Activated naive CD4-positive, alpha-beta T cell treated with anti-CD3 and anti-CD28 coated beads, Interleukin-2, amount 10 ng/mL, durations not matched to agents 7 days and 5 days (primary cell): ENCODE results near the gene GPR152.
"Not testable (repeated sequence)": the region's sequence is repeated elsewhere in the genome, so short reads cannot be mapped to it uniquely, and the experiment has no call there.

ENCODE experiments used
- CTCF ChIA-PET: fragments of 350-600 bp; sonication (Branson Sonifier 250); formaldehyde crosslinking; loops from one replicate; lab custom pipeline; 2021; ENCODE audit warnings: antibody characterized with exemption; lab: Charles Lee
- DNase-seq: peaks from one replicate; pipeline ENCODE4 v3.0.0-alpha.2; 2020
- H3K27ac Mint-ChIP-seq: one replicate; pipeline ENCODE4 v1.8.0; 2021; ENCODE audit warnings: mild to moderate bottlenecking, moderate library complexity, mixed read lengths
- H3K27me3 Mint-ChIP-seq: one replicate; pipeline ENCODE4 v1.8.0; 2021; ENCODE audit warnings: mild to moderate bottlenecking, mixed read lengths
- H3K36me3 Mint-ChIP-seq: one replicate; pipeline ENCODE4 v1.8.0; 2021; ENCODE audit warnings: mixed read lengths
- H3K4me1 Mint-ChIP-seq: one replicate; pipeline ENCODE4 v1.8.0; 2021; ENCODE audit warnings: mixed read lengths
- H3K4me3 Mint-ChIP-seq: one replicate; pipeline ENCODE4 v1.8.0; 2021; ENCODE audit warnings: mild to moderate bottlenecking, moderate library complexity, mixed read lengths
- H3K9me3 Mint-ChIP-seq: one replicate; pipeline ENCODE4 v1.8.0; 2021; ENCODE audit warnings: mixed read lengths

GPR152 gene

DNA sequence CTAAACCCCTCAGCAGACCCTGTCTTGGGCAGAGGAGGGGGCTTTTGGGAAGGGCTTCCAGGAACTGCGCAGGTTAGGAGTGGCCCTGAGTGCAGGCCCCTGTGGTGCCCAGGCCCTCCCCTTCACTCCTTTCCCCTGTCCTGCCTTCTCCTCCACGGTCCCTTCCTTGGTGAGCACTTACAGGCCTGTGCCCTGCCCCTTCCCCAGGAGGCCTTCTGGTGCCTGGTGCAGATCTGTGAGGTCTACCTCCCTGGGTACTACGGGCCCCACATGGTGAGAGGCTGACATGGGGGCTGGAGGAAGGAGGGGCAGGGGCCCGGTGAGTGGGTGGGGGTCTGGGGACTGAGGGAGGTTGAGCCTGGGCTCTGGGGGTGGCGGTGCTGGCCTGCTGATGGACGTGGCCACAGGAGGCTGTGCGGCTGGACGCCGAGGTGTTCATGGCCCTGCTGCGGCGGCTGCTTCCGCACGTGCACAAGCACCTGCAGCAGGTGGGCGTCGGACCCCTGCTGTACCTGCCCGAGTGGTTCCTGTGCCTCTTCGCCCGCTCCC is 46.0 kb downstream of the GPR152 start:
- H3K9me3 Mint-ChIP-seq = no peaks in the 10 kb centered on the region
- peak overlapping the region; percentile 96 for H3K4me3 Mint-ChIP-seq
- H3K4me1 Mint-ChIP-seq = peaks cover 81% of the 10 kb centered on the region
- CTCF ChIA-PET = interaction anchor here (1.0 to 1.3 kb wide), 3 partner anchors 15 to 99 kb away, joined by 3 to 11 read pairs (median 3); partner anchors contain the start of genes PITPNM1, PTPRCAP and RAD9A
- no peak for DNase-seq
- no peaks in the 10 kb centered on the region for H3K27me3 Mint-ChIP-seq
- H3K27ac Mint-ChIP-seq = peak overlapping the region; percentile 94
- H3K36me3 Mint-ChIP-seq = peaks cover 61% of the 10 kb centered on the region

DNA sequence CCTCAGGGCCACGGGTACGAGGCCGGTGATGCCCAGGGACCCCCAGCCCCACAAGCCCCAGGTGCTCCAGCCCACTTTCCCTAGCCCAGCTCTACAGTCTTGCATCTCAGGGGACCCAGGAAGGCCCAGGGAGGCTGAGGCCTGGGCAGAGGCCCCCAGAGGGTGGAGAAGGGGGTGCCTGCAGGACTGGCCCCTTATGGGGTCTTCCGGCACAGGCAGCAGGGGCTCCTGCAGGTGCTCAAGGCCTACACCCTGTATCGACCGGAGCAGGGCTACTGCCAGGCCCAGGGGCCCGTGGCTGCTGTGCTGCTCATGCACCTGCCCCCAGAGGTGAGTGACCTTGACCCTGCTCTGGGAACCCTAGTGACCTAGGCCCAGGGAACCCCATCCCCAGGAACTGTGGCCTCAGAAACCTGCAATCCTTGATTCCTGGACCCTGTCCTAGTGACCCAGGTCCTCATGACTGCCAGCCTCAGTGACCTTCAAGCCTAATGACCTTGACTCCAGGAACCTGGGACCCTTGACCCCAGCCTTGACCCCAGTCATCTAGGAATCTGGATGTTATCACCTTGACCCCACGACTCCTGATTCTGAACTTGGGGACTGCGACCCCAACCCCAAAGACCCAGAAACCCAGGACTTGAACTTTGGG is 46.7 kb downstream of the GPR152 start:
- no peak for DNase-seq
- CTCF ChIA-PET = no interaction called here
- Mint-ChIP-seq H3K9me3 (no peaks in the 10 kb centered on the region), H3K36me3 (peaks cover 61% of the 10 kb centered on the region), H3K4me1 (peaks cover 74% of the 10 kb centered on the region), H3K4me3 (peak overlapping the region; percentile 96), H3K27me3 (no peaks in the 10 kb centered on the region), H3K27ac (peak overlapping the region; percentile 98)

DNA sequence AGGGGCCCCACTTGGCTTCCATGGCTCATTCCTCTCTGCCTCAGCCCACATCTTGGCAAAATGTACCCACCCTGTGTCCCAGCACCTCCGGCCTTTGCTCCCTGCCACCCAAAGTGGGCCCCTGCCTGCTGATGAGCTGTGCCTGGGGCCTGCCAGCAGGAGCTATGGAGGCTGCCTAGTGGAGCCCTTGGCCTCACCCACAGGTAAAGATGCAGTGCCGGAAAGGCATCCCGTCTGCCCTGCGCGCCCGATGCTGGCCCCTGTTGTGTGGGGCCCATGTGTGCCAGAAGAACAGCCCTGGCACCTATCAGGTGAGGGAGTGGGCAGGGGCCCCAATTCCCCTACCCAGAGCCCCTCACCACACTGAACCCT is 47.3 kb downstream of the GPR152 start:
- no peak for DNase-seq
- H3K9me3 Mint-ChIP-seq = no peaks in the 10 kb centered on the region
- peaks cover 64% of the 10 kb centered on the region for H3K36me3 Mint-ChIP-seq
- no peaks in the 10 kb centered on the region for H3K27me3 Mint-ChIP-seq
- CTCF ChIA-PET = interaction anchor here (1.1 to 2.1 kb wide), 2 partner anchors 8 to 31 kb away, joined by 3 to 5 read pairs; no protein-coding TSS in a partner anchor
- H3K4me3 Mint-ChIP-seq = peak overlapping the region; percentile 96
- peaks cover 73% of the 10 kb centered on the region for H3K4me1 Mint-ChIP-seq
- peak overlapping the region; percentile 98 for H3K27ac Mint-ChIP-seq

DNA sequence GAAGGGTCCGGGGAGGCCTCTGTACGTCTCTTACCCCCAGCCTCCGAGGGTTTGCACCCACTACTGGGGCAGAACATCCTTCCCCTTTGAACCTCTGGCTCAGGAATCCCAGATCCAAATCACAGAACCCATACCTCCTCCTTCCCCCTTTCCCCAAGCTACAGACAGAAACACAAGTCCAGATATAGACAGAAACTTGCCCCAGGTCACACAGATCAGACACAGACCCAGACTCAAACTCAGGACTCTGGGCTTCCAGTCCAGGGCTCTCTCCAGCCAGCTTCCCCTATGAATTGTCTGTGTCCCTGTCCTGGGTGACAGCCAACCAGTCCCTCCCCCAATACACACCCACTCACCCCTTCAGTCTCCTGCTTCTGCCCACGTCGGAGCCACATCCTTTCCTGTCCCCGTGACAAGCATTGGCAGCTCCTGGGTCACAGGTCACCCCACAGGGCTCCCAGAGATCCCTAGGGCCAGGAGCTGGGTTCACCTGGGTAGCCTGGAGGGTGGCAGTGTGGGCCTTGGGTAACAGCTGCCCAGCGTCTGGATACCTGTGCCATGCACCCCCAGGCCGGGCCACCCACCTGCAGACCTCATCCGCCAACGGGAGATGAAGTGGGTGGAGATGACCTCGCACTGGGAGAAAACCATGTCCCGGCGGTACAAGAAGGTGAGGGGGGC is 47.9 kb downstream of the GPR152 start:
- peaks cover 62% of the 10 kb centered on the region for H3K36me3 Mint-ChIP-seq

DNA sequence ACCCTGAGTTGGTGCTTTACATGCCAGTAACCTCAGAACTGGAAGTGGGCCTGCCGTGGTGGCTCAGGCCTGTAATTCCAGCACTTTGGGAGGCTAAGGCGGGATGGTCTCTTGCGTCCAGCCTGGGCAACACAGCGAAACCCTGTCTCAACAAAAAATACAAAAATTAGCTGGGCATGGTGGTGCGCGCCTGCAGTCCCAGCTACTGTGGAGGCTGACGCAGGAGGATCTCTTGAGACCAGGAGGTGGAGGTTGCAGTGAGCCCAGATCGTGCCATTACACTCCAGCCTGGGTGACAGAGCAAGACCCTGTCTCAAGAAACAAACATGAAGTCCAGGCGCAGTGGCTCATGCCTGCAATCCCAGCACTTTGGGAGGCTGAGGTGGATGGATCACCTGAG is 49.4 kb downstream of the GPR152 start:
- Mint-ChIP-seq H3K4me3 (peak overlapping the region; percentile 96), H3K27ac (peak overlapping the region; percentile 98), H3K4me1 (peaks cover 72% of the 10 kb centered on the region), H3K36me3 (peaks cover 58% of the 10 kb centered on the region)
- H3K27me3 Mint-ChIP-seq, H3K9me3 Mint-ChIP-seq, DNase-seq: not testable (repeated sequence)
- CTCF ChIA-PET = interaction anchor here (1.5 to 5.0 kb wide), 4 partner anchors 10 to 102 kb away, joined by 5 to 36 read pairs (median 10); partner anchors contain the start of genes PITPNM1 and PTPRCAP

More for the DNA sequence above, 47.9 kb downstream of the GPR152 start:
- H3K4me1 Mint-ChIP-seq = peaks cover 73% of the 10 kb centered on the region
- no peaks in the 10 kb centered on the region for H3K9me3 Mint-ChIP-seq
- H3K27ac Mint-ChIP-seq = peak overlapping the region; percentile 98
- H3K27me3 Mint-ChIP-seq = no peaks in the 10 kb centered on the region
- peak; percentile 73 for DNase-seq
- H3K4me3 Mint-ChIP-seq = peak overlapping the region; percentile 96
- CTCF ChIA-PET = interaction anchor here (1.1 to 5.0 kb wide), 4 partner anchors 9 to 81 kb away, joined by 3 to 36 read pairs (median 5); partner anchors contain the start of gene PTPRCAP

DNA sequence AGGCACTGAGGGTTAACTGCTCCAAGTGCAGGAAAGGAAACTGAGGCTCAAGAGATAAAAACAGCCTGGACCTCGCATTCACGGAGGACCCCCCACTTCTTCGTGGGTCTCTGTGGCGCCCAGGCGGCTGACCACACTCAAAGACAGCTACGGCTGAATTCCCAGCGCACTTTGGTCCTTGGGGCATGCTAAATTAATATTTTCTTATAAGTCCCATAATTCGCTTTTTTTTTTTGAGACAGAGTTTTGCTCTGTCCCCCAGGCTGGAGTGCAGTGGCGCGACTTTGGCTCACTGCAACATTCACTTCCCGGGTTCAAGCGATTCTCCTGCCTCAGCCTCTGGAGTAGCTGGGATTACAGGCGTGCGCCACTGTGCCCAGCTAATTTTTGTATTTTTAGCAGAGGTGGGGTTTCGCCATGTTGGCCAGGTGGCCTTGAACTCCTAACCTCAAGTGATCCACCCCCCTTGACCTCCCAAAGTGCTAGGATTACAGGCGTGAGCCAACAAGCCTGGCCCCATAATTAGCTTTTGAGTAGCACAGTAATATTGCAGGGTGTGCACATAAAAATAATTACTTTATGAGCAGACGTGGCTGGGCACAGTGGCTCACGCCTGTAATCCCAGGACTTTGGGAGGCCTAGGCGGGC is 50.2 kb downstream of the GPR152 start:
- not testable (repeated sequence) for DNase-seq, H3K9me3 Mint-ChIP-seq, H3K27me3 Mint-ChIP-seq
- Mint-ChIP-seq H3K36me3 (peaks cover 58% of the 10 kb centered on the region), H3K4me1 (peaks cover 72% of the 10 kb centered on the region), H3K27ac (peak overlapping the region; percentile 98), H3K4me3 (peak overlapping the region; percentile 96)
- CTCF ChIA-PET = interaction anchor here (0.9 to 5.0 kb wide), 16 partner anchors 10 to 105 kb away, joined by 3 to 36 read pairs (median 6); partner anchors contain the start of genes CDK2AP2, PITPNM1, PTPRCAP and RAD9A

DNA sequence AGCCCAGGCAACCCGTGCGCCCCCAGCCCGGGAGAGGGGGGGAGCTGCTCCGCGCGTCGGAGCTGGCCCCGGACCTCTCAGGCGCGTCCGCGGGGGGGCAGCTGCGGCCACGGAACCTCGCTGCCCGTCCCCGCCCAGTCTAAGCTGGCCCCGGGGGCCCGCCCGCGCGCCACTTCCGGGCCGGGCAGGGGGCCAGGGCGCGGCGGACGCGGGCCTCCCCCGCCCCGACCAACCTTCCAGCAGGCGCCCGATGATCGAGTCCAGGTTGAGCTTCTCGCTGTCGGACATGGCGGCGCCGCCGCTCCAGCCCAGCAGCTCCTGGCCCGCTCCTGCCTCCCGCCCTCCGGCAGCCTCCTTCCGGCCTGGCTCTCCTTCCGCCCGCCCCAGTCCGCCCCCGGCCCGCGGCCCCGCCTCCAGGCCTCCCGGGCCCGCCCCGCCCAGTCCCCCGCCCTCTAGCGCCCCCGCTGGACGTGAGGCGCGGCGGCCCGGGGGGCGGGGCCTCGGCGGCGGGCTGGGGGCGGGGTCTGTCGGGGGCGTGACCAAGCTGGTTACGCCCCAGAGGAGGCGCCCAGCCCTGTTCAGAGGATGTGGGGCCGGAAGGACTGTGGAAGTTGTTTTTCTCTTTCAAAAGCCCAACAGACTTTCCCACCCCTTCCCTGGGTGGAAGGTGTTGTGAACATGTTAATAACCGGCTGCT is 50.9 kb downstream of the GPR152 start, which contains the start of gene PPP1CA:
TSS of gene PPP1CA (minus strand) at position 364 of the 697 bp plus-strand sequence. CDS start at position 288, 76 bp downstream.
- Mint-ChIP-seq H3K4me1 (peaks cover 73% of the 10 kb centered on the region), H3K27ac (peak within 1 kb of the TSS; percentile 98)

More for the DNA sequence above, 50.9 kb downstream of the GPR152 start, which contains the start of gene PPP1CA:
- no peaks in the 10 kb centered on the region for H3K9me3 Mint-ChIP-seq
- H3K36me3 Mint-ChIP-seq = peaks cover 55% of the 10 kb centered on the region
- H3K27me3 Mint-ChIP-seq = no peaks in the 10 kb centered on the region
- H3K4me3 Mint-ChIP-seq = peak within 1 kb of the TSS; percentile 96
- DNase-seq = peak; percentile 91
- CTCF ChIA-PET = interaction anchor here (0.9 to 5.0 kb wide), 19 partner anchors 8 to 106 kb away, joined by 3 to 36 read pairs (median 6); partner anchors contain the start of genes CDK2AP2, PITPNM1, PTPRCAP and RAD9A
